ENCODE results near the gene RABGGTA. TPM values are rescaled to one million over a fixed set of nuclear protein-coding genes. Genes with fewer than 3 reads are reported as not detected.

RABGGTA gene
- total and polyA plus RNA-seq, 12 donors, result 17.4 to 37.9 (median 21.1) TPM

DNA sequence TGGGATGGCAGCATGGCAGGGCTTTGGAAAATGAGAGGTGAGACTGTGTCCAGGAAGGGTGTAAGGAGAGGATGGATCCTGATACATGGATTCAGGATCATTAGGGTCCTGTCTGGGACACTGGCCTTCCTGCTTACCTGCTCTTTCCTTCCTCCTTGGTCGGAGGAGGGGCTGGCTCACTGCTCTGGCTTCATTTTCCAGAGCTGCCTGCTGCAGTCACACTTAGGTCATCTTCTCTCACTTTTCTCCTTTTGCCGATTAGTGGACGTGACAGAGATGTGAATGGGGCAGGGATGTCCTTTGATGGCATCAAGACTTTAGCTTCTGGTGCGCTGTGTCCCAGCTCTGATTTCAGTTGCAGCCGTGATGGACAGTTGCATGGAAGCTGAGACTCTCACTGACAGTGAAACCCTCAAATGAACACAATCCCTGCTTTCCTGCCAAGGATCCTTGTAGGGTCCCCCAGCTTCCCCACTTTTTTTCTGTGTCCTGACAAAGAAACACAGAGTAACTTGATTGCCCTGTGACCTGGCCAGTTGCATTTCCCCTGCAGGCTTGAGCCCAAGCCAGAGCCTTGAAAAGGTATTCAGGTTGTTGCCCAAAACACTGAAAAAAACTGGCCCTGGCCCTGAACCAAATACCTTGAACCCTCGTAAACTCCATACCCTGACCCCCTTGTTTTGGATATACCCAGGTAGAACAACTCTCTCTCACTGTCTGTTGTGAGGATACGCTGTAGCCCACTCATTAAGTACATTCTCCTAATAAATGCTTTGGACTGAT is 37.1 kb upstream of the RABGGTA start:
- 84 to 86% methylated on average over 7 of the region's 7 CpGs for WGBS, 2 donors
- Histone ChIP-seq H3K27me3 (no peaks in the 10 kb centered on the region), H3K27ac (no peak overlapping the region), H3K9me3 (no peaks in the 10 kb centered on the region), H3K4me3 (no peak overlapping the region), H3K36me3 (peaks cover 0 to 44% (median 28%) of the 10 kb centered on the region in 9 donors), H3K4me1 (peaks cover 11 to 60% (median 44%) of the 10 kb centered on the region in 9 donors)
- DNase-seq, result no peak
- TF ChIP-seq, protein P1, sequence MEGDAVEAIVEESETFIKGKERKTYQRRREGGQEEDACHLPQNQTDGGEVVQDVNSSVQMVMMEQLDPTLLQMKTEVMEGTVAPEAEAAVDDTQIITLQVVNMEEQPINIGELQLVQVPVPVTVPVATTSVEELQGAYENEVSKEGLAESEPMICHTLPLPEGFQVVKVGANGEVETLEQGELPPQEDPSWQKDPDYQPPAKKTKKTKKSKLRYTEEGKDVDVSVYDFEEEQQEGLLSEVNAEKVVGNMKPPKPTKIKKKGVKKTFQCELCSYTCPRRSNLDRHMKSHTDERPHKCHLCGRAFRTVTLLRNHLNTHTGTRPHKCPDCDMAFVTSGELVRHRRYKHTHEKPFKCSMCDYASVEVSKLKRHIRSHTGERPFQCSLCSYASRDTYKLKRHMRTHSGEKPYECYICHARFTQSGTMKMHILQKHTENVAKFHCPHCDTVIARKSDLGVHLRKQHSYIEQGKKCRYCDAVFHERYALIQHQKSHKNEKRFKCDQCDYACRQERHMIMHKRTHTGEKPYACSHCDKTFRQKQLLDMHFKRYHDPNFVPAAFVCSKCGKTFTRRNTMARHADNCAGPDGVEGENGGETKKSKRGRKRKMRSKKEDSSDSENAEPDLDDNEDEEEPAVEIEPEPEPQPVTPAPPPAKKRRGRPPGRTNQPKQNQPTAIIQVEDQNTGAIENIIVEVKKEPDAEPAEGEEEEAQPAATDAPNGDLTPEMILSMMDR (IDR thresholded peaks at IDR 0.05), result peak in 4 of 9 donors; percentile 3 to 49 (median 16)
- intact Hi-C loops (cut with DNase I), result no loop called here
- ATAC-seq, result no peak

DNA sequence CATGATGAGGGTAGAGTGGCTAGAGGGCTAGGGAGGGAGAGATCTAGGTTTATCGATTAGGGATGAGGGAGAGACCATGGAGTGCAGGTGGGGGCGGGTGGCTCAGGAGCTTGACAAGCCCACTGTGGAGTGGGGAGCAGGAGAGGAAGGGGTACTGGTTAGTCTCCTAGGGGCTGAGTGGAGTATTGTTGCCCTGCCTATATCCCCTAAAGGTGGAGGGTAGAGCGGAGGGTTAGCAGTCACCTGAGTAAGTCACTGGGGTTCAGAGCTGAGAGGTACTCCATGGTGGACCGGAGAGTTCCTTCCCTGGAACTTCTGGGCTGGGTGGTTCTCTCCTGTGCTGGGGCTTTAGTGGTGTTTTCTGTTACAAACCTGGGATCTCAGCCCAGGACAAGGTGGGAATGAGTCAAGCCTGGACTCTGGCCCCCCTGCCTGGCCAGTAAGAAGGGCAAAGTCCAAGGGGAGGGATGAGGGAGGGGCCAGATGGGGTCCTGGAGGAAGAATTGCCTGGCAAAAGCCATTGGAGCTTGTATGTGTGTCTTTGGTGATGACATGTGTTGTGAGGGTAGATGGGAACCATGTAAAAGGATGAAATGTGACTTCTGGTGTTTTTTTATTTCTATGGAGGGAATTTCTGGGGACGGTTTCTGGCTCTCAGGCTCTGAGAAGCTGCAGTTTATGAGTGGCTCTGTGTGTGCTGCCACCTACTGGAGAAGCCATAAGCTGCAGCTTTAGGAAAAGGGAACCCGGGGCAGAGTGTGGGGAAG is 36.4 kb upstream of the RABGGTA start, which contains the start of gene CIDEB:
Gene CIDEB (minus strand): TSS at position 403 of the 767 bp plus-strand sequence. CDS start 119 bp downstream, at position 284.
- no peak within 1 kb of the TSS for H3K27ac ChIP-seq
- intact Hi-C loops (cut with DNase I), result no loop called here
- TF ChIP-seq, protein P1 (IDR thresholded peaks at IDR 0.05), result peak; percentile 82 to 95 (median 93)
- H3K4me1 ChIP-seq, result peaks cover 11 to 52% (median 36%) of the 10 kb centered on the region in 9 donors
- no peaks in the 10 kb centered on the region for H3K27me3 ChIP-seq
- no peak within 1 kb of the TSS for H3K4me3 ChIP-seq
- H3K9me3 ChIP-seq, result no peaks in the 10 kb centered on the region
- peaks cover 0 to 52% (median 34%) of the 10 kb centered on the region in 9 donors for H3K36me3 ChIP-seq
- ATAC-seq (peak in 3 of 8 donors; percentile 15 to 21 (median 18)), DNase-seq (peak in 1 of 2 donors; percentile 58)
- WGBS, 2 donors, result 60 to 62% methylated on average over 6 of the region's 6 CpGs

GRCh38 chr14:24307156-24307574 is 35.8 kb upstream of the RABGGTA start:
- Histone ChIP-seq H3K36me3 (peaks cover 0 to 58% (median 39%) of the 10 kb centered on the region in 9 donors), H3K9me3 (no peaks in the 10 kb centered on the region), H3K27me3 (no peaks in the 10 kb centered on the region), H3K27ac (no peak overlapping the region), H3K4me3 (no peak overlapping the region), H3K4me1 (peaks cover 11 to 46% (median 30%) of the 10 kb centered on the region in 9 donors)
- 84 to 88% methylated on average over 11 of the region's 11 CpGs for WGBS, 2 donors
- DNase-seq (no peak), ATAC-seq (no peak)
- TF ChIP-seq, protein P1 (IDR thresholded peaks at IDR 0.05), result no peak
- intact Hi-C loops (cut with DNase I), result no loop called here

DNA sequence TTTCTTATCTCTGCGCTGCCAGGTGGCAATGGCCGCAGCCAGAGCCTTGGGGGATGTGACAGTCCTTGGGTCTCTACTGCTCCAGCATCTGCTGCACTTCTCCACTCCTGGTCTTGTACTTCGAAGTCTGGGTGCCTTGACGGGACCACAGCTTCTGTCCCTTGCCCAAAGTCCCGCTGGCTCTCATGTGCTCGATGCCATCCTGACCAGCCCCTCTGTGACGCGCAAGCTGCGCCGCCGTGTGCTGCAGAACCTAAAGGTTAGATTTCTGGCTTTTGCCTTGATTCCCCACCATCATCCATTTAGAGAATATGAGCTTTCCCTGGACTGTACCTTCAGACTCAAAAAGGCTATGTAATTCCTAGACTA is 32.6 kb upstream of the RABGGTA start:
- TF ChIP-seq, protein P1 (IDR thresholded peaks at IDR 0.05), result no peak
- Histone ChIP-seq H3K4me3 (no peak overlapping the region), H3K27me3 (no peaks in the 10 kb centered on the region), H3K4me1 (peaks cover 0 to 35% (median 20%) of the 10 kb centered on the region in 9 donors), H3K9me3 (no peaks in the 10 kb centered on the region), H3K36me3 (peaks cover 0 to 72% (median 46%) of the 10 kb centered on the region in 9 donors), H3K27ac (no peak overlapping the region)
- intact Hi-C loops (cut with DNase I), result no loop called here
- DNase-seq, result no peak
- ATAC-seq, result no peak
- WGBS, 2 donors, result 95 to 96% methylated on average over 11 of the region's 11 CpGs
